Measurements from ENCODE around the gene UBE2F.

Gene UBE2F

GRCh38 chr2:237997521-237997920 lies 30.7 kb downstream of the UBE2F start:
- no peak overlapping the region for H3K9ac ChIP-seq (ENCODE audit: low read depth, low read length)
- peaks cover 6% of the 10 kb centered on the region for H3K36me3 ChIP-seq (ENCODE audit: insufficient read depth, low read length)
- H4K20me1 ChIP-seq (ENCODE audit: insufficient read depth, low read length): no peaks in the 10 kb centered on the region
- H3K27ac ChIP-seq (ENCODE audit: low read length): no peak overlapping the region
- no peaks in the 10 kb centered on the region for H3K79me2 ChIP-seq (ENCODE audit: insufficient read depth, low read length)
- TF ChIP-seq EZH2 (IDR thresholded peaks at IDR 0.05; ENCODE audit: borderline replicate concordance, low read depth, low read length, severe bottlenecking) (no peak), CTCF (IDR thresholded peaks at IDR 0.05; ENCODE audit: borderline replicate concordance, extremely low read depth, low read length, poor library complexity, severe bottlenecking) (no peak)
- peaks cover 3% of the 10 kb centered on the region for H3K9me3 ChIP-seq (ENCODE audit: insufficient read depth, low read length, severe bottlenecking)
- ATAC-seq (ENCODE audit: insufficient read depth, low read depth) (no peak), DNase-seq (no peak)
- no peak overlapping the region for H3K4me2 ChIP-seq (ENCODE audit: insufficient read depth, low read length)
- no peaks in the 10 kb centered on the region for H3K4me1 ChIP-seq (ENCODE audit: insufficient read depth, low read length)
- H3K27me3 ChIP-seq (ENCODE audit: insufficient read depth, low read length, poor library complexity): no peaks in the 10 kb centered on the region
- H2AFZ ChIP-seq (ENCODE audit: low read depth, low read length): no peak overlapping the region
- H3K4me3 ChIP-seq (ENCODE audit: low read depth in 1 of 2, low read length in 2 of 2): no peak overlapping the region

- Histone ChIP-seq H3K27me3 (ENCODE audit: insufficient read depth, low read length, poor library complexity) (no peaks in the 10 kb centered on the region), H3K79me2 (ENCODE audit: insufficient read depth, low read length) (no peaks in the 10 kb centered on the region), H4K20me1 (ENCODE audit: insufficient read depth, low read length) (no peaks in the 10 kb centered on the region), H3K9ac (ENCODE audit: low read depth, low read length) (no peak overlapping the region), H2AFZ (ENCODE audit: low read depth, low read length) (no peak overlapping the region), H3K4me2 (ENCODE audit: insufficient read depth, low read length) (no peak overlapping the region), H3K36me3 (ENCODE audit: insufficient read depth, low read length) (peaks cover 6% of the 10 kb centered on the region), H3K9me3 (ENCODE audit: insufficient read depth, low read length, severe bottlenecking) (peaks cover 3% of the 10 kb centered on the region), H3K4me1 (ENCODE audit: insufficient read depth, low read length) (no peaks in the 10 kb centered on the region), H3K27ac (ENCODE audit: low read length) (no peak overlapping the region), H3K4me3 (ENCODE audit: low read depth in 1 of 2, low read length in 2 of 2) (no peak overlapping the region)
- no peak for TF ChIP-seq CTCF (IDR thresholded peaks at IDR 0.05; ENCODE audit: borderline replicate concordance, extremely low read depth, low read length, poor library complexity, severe bottlenecking)
- TF ChIP-seq EZH2 (IDR thresholded peaks at IDR 0.05; ENCODE audit: borderline replicate concordance, low read depth, low read length, severe bottlenecking): no peak
- no peak for DNase-seq
- ATAC-seq (ENCODE audit: insufficient read depth, low read depth): no peak
These were observed 31.7 kb downstream of the UBE2F start for GRCh38 chr2:237998530-237998929.

GRCh38 chr2:238003234-238004031 lies 36.6 kb downstream of the UBE2F start:
- H3K9me3 ChIP-seq (ENCODE audit: insufficient read depth, low read length, severe bottlenecking): peaks cover 3% of the 10 kb centered on the region
- peak; percentile 58; the same call in 2 of the 3 replicates for ATAC-seq (ENCODE audit: insufficient read depth, low read depth)
- no peak for DNase-seq
- no peaks in the 10 kb centered on the region for H3K27me3 ChIP-seq (ENCODE audit: insufficient read depth, low read length, poor library complexity)
- no peak overlapping the region for H3K4me2 ChIP-seq (ENCODE audit: insufficient read depth, low read length)
- no peak overlapping the region for H3K27ac ChIP-seq (ENCODE audit: low read length)
- H4K20me1 ChIP-seq (ENCODE audit: insufficient read depth, low read length): no peaks in the 10 kb centered on the region
- H3K79me2 ChIP-seq (ENCODE audit: insufficient read depth, low read length): no peaks in the 10 kb centered on the region
- no peaks in the 10 kb centered on the region for H3K36me3 ChIP-seq (ENCODE audit: insufficient read depth, low read length)
- H3K4me3 ChIP-seq (ENCODE audit: low read depth in 1 of 2, low read length in 2 of 2): no peak overlapping the region
- no peaks in the 10 kb centered on the region for H3K4me1 ChIP-seq (ENCODE audit: insufficient read depth, low read length)
- no peak overlapping the region for H3K9ac ChIP-seq (ENCODE audit: low read depth, low read length)
- no peak overlapping the region for H2AFZ ChIP-seq (ENCODE audit: low read depth, low read length)
- TF ChIP-seq CTCF (IDR thresholded peaks at IDR 0.05; ENCODE audit: borderline replicate concordance, extremely low read depth, low read length, poor library complexity, severe bottlenecking) (no peak), EZH2 (IDR thresholded peaks at IDR 0.05; ENCODE audit: borderline replicate concordance, low read depth, low read length, severe bottlenecking) (no peak)

All from DND-41 (cell line).